ENCODE results near the gene HTRA1.

Gene HTRA1

GRCh38 chr10:122548407-122549085 is 87.2 kb downstream of the HTRA1 start:
- Mint-ChIP-seq H3K9me3 (no peaks in the 10 kb centered on the region), H3K27ac (no peak overlapping the region), H3K27me3 (ENCODE audit: low read depth) (peaks cover 5% of the 10 kb centered on the region), H3K4me3 (no peak overlapping the region), H3K4me1 (no peaks in the 10 kb centered on the region), H3K36me3 (ENCODE audit: low read depth) (no peaks in the 10 kb centered on the region)
- TF ChIP-seq CTCF (IDR thresholded peaks at IDR 0.05; ENCODE audit: unreplicated experiment in 3 of 3), result no peak

GRCh38 chr10:122549636-122550035 is 88.3 kb downstream of the HTRA1 start:
- Mint-ChIP-seq H3K36me3 (ENCODE audit: low read depth) (no peaks in the 10 kb centered on the region), H3K9me3 (no peaks in the 10 kb centered on the region), H3K27ac (no peak overlapping the region), H3K4me1 (no peaks in the 10 kb centered on the region), H3K27me3 (ENCODE audit: low read depth) (peaks cover 5% of the 10 kb centered on the region), H3K4me3 (no peak overlapping the region)
- TF ChIP-seq CTCF (IDR thresholded peaks at IDR 0.05; ENCODE audit: unreplicated experiment in 3 of 3), result no peak

GRCh38 chr10:122550427-122550826 is 89.1 kb downstream of the HTRA1 start:
- Mint-ChIP-seq H3K4me3 (no peak overlapping the region), H3K4me1 (no peaks in the 10 kb centered on the region), H3K9me3 (no peaks in the 10 kb centered on the region), H3K27me3 (ENCODE audit: low read depth) (no peaks in the 10 kb centered on the region), H3K36me3 (ENCODE audit: low read depth) (no peaks in the 10 kb centered on the region), H3K27ac (no peak overlapping the region)
- no peak for TF ChIP-seq CTCF (IDR thresholded peaks at IDR 0.05; ENCODE audit: unreplicated experiment in 3 of 3)

GRCh38 chr10:122550983-122551382 is 89.6 kb downstream of the HTRA1 start:
- peaks cover under 1% of the 10 kb centered on the region for H3K9me3 Mint-ChIP-seq
- H3K27ac Mint-ChIP-seq, result no peak overlapping the region
- no peaks in the 10 kb centered on the region for H3K36me3 Mint-ChIP-seq (ENCODE audit: low read depth)
- H3K4me3 Mint-ChIP-seq, result no peak overlapping the region
- TF ChIP-seq CTCF (IDR thresholded peaks at IDR 0.05; ENCODE audit: unreplicated experiment in 3 of 3), result no peak
- no peaks in the 10 kb centered on the region for H3K27me3 Mint-ChIP-seq (ENCODE audit: low read depth)
- no peaks in the 10 kb centered on the region for H3K4me1 Mint-ChIP-seq

- H3K27ac Mint-ChIP-seq, result no peak overlapping the region
- peaks cover 2% of the 10 kb centered on the region for H3K9me3 Mint-ChIP-seq
- TF ChIP-seq CTCF (IDR thresholded peaks at IDR 0.05; ENCODE audit: unreplicated experiment in 3 of 3), result no peak
- H3K27me3 Mint-ChIP-seq (ENCODE audit: low read depth), result no peaks in the 10 kb centered on the region
- no peak overlapping the region for H3K4me3 Mint-ChIP-seq
- no peaks in the 10 kb centered on the region for H3K4me1 Mint-ChIP-seq
- no peaks in the 10 kb centered on the region for H3K36me3 Mint-ChIP-seq (ENCODE audit: low read depth)
These were observed 90.1 kb downstream of the HTRA1 start for GRCh38 chr10:122551450-122551849.

- no peak for TF ChIP-seq CTCF (IDR thresholded peaks at IDR 0.05; ENCODE audit: unreplicated experiment in 3 of 3)
- H3K36me3 Mint-ChIP-seq (ENCODE audit: low read depth), result no peaks in the 10 kb centered on the region
- H3K9me3 Mint-ChIP-seq, result peaks cover 2% of the 10 kb centered on the region
- no peak overlapping the region for H3K4me3 Mint-ChIP-seq
- H3K27me3 Mint-ChIP-seq (ENCODE audit: low read depth), result peaks cover under 1% of the 10 kb centered on the region
- no peaks in the 10 kb centered on the region for H3K4me1 Mint-ChIP-seq
- H3K27ac Mint-ChIP-seq, result no peak overlapping the region
These were observed 92.0 kb downstream of the HTRA1 start for GRCh38 chr10:122553341-122553740.

All from nephron (organoid).